ENCODE measurements around the gene PELI1. TPM values are rescaled to one million over a fixed set of nuclear protein-coding genes. Genes with fewer than 3 reads are reported as not detected.

PELI1 gene
- total and polyA plus RNA-seq, 2 donors from 2014 or later = 4.6 to 36.9 TPM

DNA sequence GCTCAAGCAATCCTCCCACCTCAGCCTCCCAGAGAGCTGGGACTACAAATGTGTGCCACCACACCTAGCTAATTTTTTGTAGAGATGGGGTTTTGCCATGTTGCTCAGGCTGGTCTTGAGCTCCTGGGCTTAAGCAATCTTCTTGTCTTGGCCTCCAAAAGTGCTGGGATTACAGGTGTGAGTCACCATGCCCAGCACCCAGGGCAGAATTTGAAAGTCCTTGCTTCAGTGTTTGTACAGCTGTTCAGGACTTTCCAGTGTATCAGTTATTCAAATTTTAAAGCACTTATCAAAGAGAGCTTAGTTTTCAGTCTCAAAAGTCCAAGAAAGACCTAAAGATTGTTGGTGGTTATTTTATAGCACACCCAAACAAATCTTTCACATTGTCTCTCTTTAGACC is 81.4 kb downstream of the PELI1 start:
- Histone ChIP-seq H3K27me3 (ENCODE audit: control insufficient read depth, insufficient read depth, low read length) (no peaks in the 10 kb centered on the region), H3K27ac (ENCODE audit: low read depth in 2 of 2, low read length in 2 of 2) (no peak overlapping the region), H3K9me3 (ENCODE audit: control insufficient read depth in 2 of 3, insufficient read depth in 1 of 3, low read length in 3 of 3) (no peaks in the 10 kb centered on the region), H3K4me3 (ENCODE audit: low read length in 3 of 3) (no peak overlapping the region), H3K4me1 (ENCODE audit: control insufficient read depth in 2 of 3, insufficient read depth in 2 of 3, low read depth in 1 of 3, low read length in 3 of 3) (peaks cover 0 to 3% (median 0%) of the 10 kb centered on the region in 3 donors), H3K9ac (ENCODE audit: low read length in 3 of 3) (no peak overlapping the region), H3K36me3 (ENCODE audit: control insufficient read depth in 2 of 3, insufficient read depth in 3 of 3, low read length in 3 of 3) (no peaks in the 10 kb centered on the region)
- DNase-seq = no peak
- no peak for FAIRE-seq
- intact Hi-C loops (cut with DNase I) = no loop called here
- TF ChIP-seq, protein P1, sequence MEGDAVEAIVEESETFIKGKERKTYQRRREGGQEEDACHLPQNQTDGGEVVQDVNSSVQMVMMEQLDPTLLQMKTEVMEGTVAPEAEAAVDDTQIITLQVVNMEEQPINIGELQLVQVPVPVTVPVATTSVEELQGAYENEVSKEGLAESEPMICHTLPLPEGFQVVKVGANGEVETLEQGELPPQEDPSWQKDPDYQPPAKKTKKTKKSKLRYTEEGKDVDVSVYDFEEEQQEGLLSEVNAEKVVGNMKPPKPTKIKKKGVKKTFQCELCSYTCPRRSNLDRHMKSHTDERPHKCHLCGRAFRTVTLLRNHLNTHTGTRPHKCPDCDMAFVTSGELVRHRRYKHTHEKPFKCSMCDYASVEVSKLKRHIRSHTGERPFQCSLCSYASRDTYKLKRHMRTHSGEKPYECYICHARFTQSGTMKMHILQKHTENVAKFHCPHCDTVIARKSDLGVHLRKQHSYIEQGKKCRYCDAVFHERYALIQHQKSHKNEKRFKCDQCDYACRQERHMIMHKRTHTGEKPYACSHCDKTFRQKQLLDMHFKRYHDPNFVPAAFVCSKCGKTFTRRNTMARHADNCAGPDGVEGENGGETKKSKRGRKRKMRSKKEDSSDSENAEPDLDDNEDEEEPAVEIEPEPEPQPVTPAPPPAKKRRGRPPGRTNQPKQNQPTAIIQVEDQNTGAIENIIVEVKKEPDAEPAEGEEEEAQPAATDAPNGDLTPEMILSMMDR (IDR thresholded peaks at IDR 0.05; ENCODE audit: borderline replicate concordance, extremely low read depth, insufficient read depth) = no peak

DNA sequence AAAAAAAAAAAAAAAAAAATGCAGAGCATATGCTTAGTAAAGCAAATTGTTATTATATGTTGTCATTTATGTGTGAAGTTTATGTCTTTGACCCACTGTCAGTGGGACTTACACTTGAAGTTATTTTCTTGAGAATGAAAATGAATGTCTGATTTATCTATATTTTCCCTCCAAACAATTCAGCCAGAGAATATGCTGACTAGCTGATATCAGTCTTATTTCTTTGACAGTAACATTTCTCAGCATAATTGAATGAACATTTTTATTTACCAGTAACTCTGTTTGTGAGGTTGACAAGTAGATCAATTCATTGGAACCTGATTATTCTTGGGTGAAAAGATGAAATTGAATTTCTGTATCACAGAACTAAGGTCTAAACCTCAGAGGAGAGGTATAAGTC is 85.0 kb downstream of the PELI1 start:
- TF ChIP-seq, protein P1 (IDR thresholded peaks at IDR 0.05; ENCODE audit: borderline replicate concordance, extremely low read depth, insufficient read depth) = no peak
- Histone ChIP-seq H3K36me3 (ENCODE audit: control insufficient read depth in 2 of 3, insufficient read depth in 3 of 3, low read length in 3 of 3) (no peaks in the 10 kb centered on the region), H3K27ac (ENCODE audit: low read depth in 2 of 2, low read length in 2 of 2) (no peak overlapping the region), H3K4me3 (ENCODE audit: low read length in 3 of 3) (no peak overlapping the region), H3K27me3 (ENCODE audit: control insufficient read depth, insufficient read depth, low read length) (no peaks in the 10 kb centered on the region), H3K4me1 (ENCODE audit: control insufficient read depth in 2 of 3, insufficient read depth in 2 of 3, low read depth in 1 of 3, low read length in 3 of 3) (peaks cover 0 to 3% (median 0%) of the 10 kb centered on the region in 3 donors), H3K9ac (ENCODE audit: low read length in 3 of 3) (no peak overlapping the region), H3K9me3 (ENCODE audit: control insufficient read depth in 2 of 3, insufficient read depth in 1 of 3, low read length in 3 of 3) (no peaks in the 10 kb centered on the region)
- intact Hi-C loops (cut with DNase I) = loop anchor here (10.0 kb wide), 1 partner anchor 256 kb away; no protein-coding TSS in a partner anchor
- FAIRE-seq (no peak), DNase-seq (no peak)

DNA sequence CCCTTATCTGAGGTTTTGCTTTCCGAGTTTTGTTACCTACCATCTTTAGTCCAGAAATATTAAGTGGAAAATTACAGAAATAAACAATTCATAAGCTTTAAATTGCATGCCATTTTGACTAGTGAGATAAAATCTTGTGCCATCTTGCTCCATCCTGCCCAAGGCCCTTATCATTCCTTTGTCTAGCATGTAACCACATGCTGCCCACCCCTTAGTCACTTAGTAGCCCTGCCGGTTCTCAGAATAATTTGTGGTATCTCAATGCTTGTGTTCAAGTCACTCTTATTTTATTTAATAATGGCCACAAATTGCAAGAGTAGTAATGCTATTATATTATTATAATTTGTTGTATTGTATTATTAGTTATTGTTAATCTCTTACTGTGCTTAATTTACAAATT is 88.2 kb downstream of the PELI1 start:
- TF ChIP-seq, protein P1 (IDR thresholded peaks at IDR 0.05; ENCODE audit: borderline replicate concordance, extremely low read depth, insufficient read depth) = no peak
- Histone ChIP-seq H3K36me3 (ENCODE audit: control insufficient read depth in 2 of 3, insufficient read depth in 3 of 3, low read length in 3 of 3) (no peaks in the 10 kb centered on the region), H3K27ac (ENCODE audit: low read depth in 2 of 2, low read length in 2 of 2) (no peak overlapping the region), H3K9ac (ENCODE audit: low read length in 3 of 3) (no peak overlapping the region), H3K4me3 (ENCODE audit: low read length in 3 of 3) (no peak overlapping the region), H3K9me3 (ENCODE audit: control insufficient read depth in 2 of 3, insufficient read depth in 1 of 3, low read length in 3 of 3) (no peaks in the 10 kb centered on the region), H3K4me1 (ENCODE audit: control insufficient read depth in 2 of 3, insufficient read depth in 2 of 3, low read depth in 1 of 3, low read length in 3 of 3) (no peaks in the 10 kb centered on the region), H3K27me3 (ENCODE audit: control insufficient read depth, insufficient read depth, low read length) (no peaks in the 10 kb centered on the region)
- intact Hi-C loops (cut with DNase I) = loop anchor here (10.0 kb wide), 1 partner anchor 259 kb away; no protein-coding TSS in a partner anchor
- DNase-seq (no peak), FAIRE-seq (no peak)
